ENCODE measurements around the gene SLC12A3.

SLC12A3 gene

DNA sequence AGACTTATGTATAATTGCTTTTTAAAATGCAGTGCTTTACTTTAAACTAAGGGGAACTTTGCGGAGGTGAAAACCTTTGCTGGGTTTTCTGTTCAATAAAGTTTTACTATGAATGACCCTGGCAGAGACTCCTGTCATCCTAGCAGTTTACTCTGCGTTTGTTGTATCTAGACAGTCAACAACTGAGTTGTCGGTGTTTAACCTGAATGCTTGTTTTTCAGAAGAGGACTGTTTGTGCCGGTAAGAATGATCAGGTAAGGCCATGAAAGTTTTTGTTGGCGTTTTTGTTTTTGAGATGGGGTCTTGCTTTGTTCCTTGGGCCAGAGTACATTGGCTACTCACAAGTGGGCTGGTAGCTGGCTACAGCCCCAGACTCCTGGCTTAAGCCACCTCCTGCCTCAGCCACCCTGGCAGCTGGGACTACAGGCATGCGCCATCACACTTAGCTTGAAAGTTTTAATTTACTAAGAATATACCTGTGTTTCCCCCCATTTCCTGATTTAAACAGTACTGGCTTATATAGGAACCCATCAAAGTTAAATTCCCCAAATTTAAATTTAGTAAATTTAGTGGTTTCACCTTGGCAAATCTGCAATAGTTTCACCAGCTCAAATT is 78.9 kb downstream of the SLC12A3 start:
- no peak for DNase-seq (ENCODE audit: low read depth in 3 of 3)

- no peak for DNase-seq (ENCODE audit: low read depth in 3 of 3)
These were observed 80.2 kb downstream of the SLC12A3 start for GRCh38 chr16:56944954-56945839.

GRCh38 chr16:56945847-56946527 is 81.0 kb downstream of the SLC12A3 start:
- DNase-seq (ENCODE audit: low read depth in 3 of 3), result no peak

GRCh38 chr16:56946767-56947603 is 82.0 kb downstream of the SLC12A3 start:
- no peak for DNase-seq (ENCODE audit: low read depth in 3 of 3)

- no peak for DNase-seq (ENCODE audit: low read depth in 3 of 3)
These were observed 82.6 kb downstream of the SLC12A3 start for GRCh38 chr16:56947604-56947995.

DNA sequence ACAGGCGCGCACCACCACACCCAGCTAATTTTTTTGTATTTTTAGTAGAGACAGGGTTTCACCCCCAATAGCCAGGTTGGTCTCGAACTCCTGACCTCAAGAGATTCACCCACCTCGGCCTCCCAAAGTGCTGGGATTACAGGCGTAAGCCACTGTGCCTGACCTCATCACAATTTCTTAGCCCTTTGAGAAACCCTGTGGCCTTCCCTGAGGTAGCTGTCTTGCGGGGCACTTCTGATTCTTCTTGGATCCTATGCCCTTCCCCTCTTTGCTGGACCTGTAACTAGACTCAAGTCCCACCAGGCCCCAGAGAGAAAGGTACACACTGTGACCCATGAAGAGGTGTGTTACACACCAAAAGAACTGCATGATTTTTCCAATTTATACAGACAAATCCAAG is 83.2 kb downstream of the SLC12A3 start:
- DNase-seq (ENCODE audit: low read depth in 3 of 3), result no peak

DNA sequence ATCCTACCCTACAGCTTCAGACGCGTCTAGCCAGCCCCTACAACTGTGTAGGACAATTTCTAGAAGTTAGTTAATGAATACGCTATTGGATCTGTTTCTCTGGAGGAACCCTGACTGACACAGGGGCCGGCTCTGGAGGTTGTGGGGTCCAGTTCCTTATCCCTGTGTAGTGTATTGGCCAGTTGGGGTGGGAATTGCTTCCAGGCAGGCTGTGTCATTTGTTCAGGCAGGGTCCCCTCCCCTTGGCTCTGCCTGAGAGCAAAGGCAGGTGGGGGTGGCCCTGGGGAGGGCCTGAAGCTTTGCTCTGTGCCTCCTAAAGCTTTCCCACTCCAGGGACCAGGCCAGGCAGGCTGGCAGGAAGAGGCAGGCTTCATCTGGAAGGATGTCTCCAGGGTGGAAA is 85.0 kb downstream of the SLC12A3 start:
- DNase-seq (ENCODE audit: low read depth in 3 of 3), result no peak

GRCh38 chr16:56950455-56950854 is 85.4 kb downstream of the SLC12A3 start:
- DNase-seq (ENCODE audit: low read depth in 3 of 3), result no peak

GRCh38 chr16:56950881-56951771 is 86.1 kb downstream of the SLC12A3 start:
- peak in 1 of 3 experiments; percentile 26 for DNase-seq (ENCODE audit: low read depth in 3 of 3)

- no peak for DNase-seq (ENCODE audit: low read depth in 3 of 3)
These were observed 88.0 kb downstream of the SLC12A3 start for GRCh38 chr16:56953006-56953405.

DNA sequence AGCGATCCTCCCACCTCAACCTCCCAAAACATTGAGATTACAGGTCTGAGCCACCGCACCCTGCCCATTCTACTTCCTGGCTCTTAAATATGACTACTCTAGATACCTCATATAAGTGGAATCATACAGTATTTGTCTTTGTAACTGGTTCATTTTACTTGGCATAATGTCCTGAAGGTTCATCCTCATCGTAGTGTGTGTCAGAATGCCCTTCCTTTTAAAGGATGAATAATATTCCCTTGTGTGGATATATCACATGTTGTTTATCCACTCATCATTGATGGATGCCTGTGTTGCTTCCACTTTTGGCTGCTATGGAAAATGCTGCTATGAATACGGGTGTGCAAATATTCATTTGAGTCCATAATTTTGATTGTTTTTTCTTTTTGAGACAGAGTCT is 91.1 kb downstream of the SLC12A3 start:
- no peak for DNase-seq (ENCODE audit: low read depth in 3 of 3)

- DNase-seq (ENCODE audit: low read depth in 3 of 3), result no peak
These were observed 91.7 kb downstream of the SLC12A3 start for GRCh38 chr16:56956756-56957155.

GRCh38 chr16:56960681-56961281 is 95.8 kb downstream of the SLC12A3 start:
- DNase-seq (ENCODE audit: low read depth in 3 of 3), result no peak

DNA sequence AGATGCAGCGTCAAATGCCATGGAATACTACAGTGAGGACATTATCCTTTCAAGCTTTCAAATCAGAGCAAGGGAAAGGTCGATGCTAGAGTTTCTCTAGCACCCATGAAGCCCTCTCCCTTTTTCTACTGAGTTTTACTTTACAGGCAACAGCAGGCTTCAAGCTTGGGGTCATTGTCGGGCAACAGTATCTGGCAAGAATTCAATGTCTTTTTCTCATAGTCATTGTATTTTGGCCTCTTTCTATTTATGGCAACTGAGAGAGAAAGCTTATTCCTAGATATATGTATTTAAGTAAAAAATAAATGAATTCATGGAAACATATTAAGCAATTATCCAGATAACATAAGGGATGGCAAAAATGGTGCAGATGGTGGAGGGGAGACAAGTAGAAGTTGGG is 96.4 kb downstream of the SLC12A3 start:
- no peak for DNase-seq (ENCODE audit: low read depth in 3 of 3)

DNA sequence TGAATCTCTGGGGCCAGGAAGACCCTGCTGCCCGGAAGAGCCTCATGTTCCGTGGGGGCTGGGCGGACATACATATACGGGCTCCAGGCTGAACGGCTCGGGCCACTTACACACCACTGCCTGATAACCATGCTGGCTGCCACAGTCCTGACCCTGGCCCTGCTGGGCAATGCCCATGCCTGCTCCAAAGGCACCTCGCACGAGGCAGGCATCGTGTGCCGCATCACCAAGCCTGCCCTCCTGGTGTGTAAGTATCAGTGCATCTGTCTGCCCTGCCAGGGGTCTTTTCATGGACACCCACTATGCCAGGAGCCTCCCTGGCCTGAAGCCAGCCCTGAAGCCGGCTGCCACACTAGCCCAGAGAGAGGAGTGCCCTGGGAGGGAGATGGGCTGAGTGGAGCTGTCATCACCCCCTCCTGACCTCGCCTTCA is 96.9 kb downstream of the SLC12A3 start, which contains the start of gene CETP:
TSS of gene CETP (plus strand) at position 100 of the 431 bp plus-strand sequence. CDS start at position 130, 30 bp downstream.
- no peak for DNase-seq (ENCODE audit: low read depth in 3 of 3)

DNA sequence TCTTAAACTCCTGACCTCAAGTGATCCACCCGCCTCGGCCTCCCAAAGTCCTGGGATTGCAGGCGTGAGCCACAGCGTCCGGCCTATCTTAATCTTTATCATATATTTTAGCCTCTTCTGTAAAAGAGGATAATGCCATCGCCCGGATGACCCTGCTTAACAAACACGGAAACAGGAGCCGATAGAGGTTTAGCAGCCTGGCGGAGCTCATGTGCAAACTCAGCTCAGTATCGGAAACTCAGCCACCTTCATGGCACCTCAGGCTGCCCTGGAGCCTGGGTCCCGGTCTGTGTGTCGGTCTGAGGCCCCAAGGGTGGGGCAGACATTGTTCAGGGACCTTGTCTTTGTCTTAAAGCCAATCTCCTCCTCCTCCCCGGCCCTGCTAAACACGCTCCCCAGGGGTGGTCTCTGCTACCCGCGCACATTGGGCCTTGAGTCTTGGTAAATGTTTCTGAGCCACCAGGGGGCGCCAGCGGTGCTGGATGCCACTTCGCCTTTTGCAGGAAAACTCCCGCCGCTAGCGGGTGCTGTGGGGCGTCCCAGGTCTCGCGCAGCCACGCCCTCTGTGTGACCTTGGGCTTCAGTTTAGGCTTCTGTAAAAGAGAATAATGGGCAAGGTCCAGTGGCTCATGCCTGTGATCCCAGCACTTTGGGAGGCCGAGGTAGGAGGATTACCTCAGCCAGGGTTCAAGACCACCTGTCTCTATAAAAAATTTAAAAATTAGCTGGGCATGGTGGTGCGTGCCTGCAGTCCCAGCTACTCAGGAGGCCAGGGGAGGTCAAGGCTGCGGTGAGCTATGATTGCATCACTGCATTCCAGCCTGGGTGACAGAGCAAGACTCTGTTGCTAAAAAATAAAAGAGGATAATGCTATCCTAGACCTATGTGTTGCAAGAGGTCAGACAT is 99.5 kb downstream of the SLC12A3 start:
- DNase-seq (ENCODE audit: low read depth in 3 of 3), result peak; percentile 87 to 96 (median 94)

Data from stimulated activated CD4-positive, alpha-beta T cell treated with anti-CD3 and anti-CD28 coated beads, TNF-alpha, amount 100 ng/mL, for 4 hours (primary cell).